Anterior cingulate cortex (tissue), 58 donors: ENCODE measurements around the gene MAN1C1.

Experiments
- DNase-seq, 58 donors: peaks; one replicate each; lab custom pipeline; 2025; lab: John Stamatoyannopoulos, UW

The MAN1C1 gene

GRCh38 chr1:25675729-25676476, 59.3 kb downstream of the MAN1C1 start:
- DNase-seq: no peak

- DNase-seq: no peak
Observed at GRCh38 chr1:25676488-25676887, 59.9 kb downstream of the MAN1C1 start.

- DNase-seq: no peak
Observed at GRCh38 chr1:25677193-25677773, 60.7 kb downstream of the MAN1C1 start.

- DNase-seq: no peak
Observed at GRCh38 chr1:25679171-25679570, 62.6 kb downstream of the MAN1C1 start.

GRCh38 chr1:25680701-25681100, 64.1 kb downstream of the MAN1C1 start:
- no peak for DNase-seq

GRCh38 chr1:25682059-25682601, 65.5 kb downstream of the MAN1C1 start:
- no peak for DNase-seq

GRCh38 chr1:25683177-25683576, 66.6 kb downstream of the MAN1C1 start:
- no peak for DNase-seq

- no peak for DNase-seq
Observed at GRCh38 chr1:25683731-25684130, 67.1 kb downstream of the MAN1C1 start.

GRCh38 chr1:25684216-25684965, 67.8 kb downstream of the MAN1C1 start:
- no peak for DNase-seq

- DNase-seq: no peak
Observed at GRCh38 chr1:25685211-25685750, 68.7 kb downstream of the MAN1C1 start.

GRCh38 chr1:25685938-25686665, 69.5 kb downstream of the MAN1C1 start:
- peak in 3 of 58 donors; percentile 11 to 36 (median 28) for DNase-seq

- no peak for DNase-seq
Observed at GRCh38 chr1:25687221-25688017, 70.8 kb downstream of the MAN1C1 start.

GRCh38 chr1:25688390-25689119, 72.0 kb downstream of the MAN1C1 start:
- DNase-seq: peak in 2 of 58 donors; percentile 13 to 16

- DNase-seq: no peak
Observed at GRCh38 chr1:25689686-25690381, 73.2 kb downstream of the MAN1C1 start.

- DNase-seq: no peak
Observed at GRCh38 chr1:25690396-25690956, 73.9 kb downstream of the MAN1C1 start.

- DNase-seq: no peak
Observed at GRCh38 chr1:25691211-25691610, 74.6 kb downstream of the MAN1C1 start.

GRCh38 chr1:25692560-25692959, 76.0 kb downstream of the MAN1C1 start:
- no peak for DNase-seq
